Rectal smooth muscle tissue (tissue), 1 donor: ENCODE measurements around the gene DCAF17.

Experiments used
- H3K27ac ChIP-seq: one replicate; pipeline ENCODE4 v1.7.0; 2013; ENCODE audit warnings: low read depth, low read length, inconsistent platforms
- H3K27me3 ChIP-seq: one replicate; pipeline ENCODE4 v1.7.0; 2013; ENCODE audit warnings: low read length; ENCODE audit not compliant: control insufficient read depth, insufficient read depth
- H3K36me3 ChIP-seq: one replicate; pipeline ENCODE4 v1.7.0; 2013; ENCODE audit warnings: low read length; ENCODE audit not compliant: control insufficient read depth, insufficient read depth
- H3K4me1 ChIP-seq: one replicate; pipeline ENCODE4 v1.7.0; 2013; ENCODE audit warnings: low read length; ENCODE audit not compliant: control insufficient read depth, insufficient read depth
- H3K4me3 ChIP-seq: one replicate; pipeline ENCODE4 v1.7.0; 2013; ENCODE audit warnings: low read length
- H3K9ac ChIP-seq: one replicate; pipeline ENCODE4 v1.7.0; 2013; ENCODE audit warnings: low read length

DCAF17 gene, protein sequence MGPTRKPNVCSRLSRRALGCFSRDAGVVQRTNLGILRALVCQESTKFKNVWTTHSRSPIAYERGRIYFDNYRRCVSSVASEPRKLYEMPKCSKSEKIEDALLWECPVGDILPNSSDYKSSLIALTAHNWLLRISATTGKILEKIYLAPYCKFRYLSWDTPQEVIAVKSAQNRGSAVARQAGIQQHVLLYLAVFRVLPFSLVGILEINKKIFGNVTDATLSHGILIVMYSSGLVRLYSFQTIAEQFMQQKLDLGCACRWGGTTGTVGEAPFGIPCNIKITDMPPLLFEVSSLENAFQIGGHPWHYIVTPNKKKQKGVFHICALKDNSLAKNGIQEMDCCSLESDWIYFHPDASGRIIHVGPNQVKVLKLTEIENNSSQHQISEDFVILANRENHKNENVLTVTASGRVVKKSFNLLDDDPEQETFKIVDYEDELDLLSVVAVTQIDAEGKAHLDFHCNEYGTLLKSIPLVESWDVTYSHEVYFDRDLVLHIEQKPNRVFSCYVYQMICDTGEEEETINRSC

GRCh38 chr2:171434013-171434989, at the start of gene DCAF17:
Gene DCAF17, plus strand, starts transcription at chr2:171434226. Its CDS starts 352 bp downstream, at chr2:171434578.
- Histone ChIP-seq H3K27ac (peak within 1 kb of the TSS; percentile 93), H3K4me1 (peaks cover 17% of the 10 kb centered on the region), H3K27me3 (no peaks in the 10 kb centered on the region), H3K9ac (peak within 1 kb of the TSS; percentile 91), H3K36me3 (no peaks in the 10 kb centered on the region), H3K4me3 (peak within 1 kb of the TSS; percentile 95)

DNA sequence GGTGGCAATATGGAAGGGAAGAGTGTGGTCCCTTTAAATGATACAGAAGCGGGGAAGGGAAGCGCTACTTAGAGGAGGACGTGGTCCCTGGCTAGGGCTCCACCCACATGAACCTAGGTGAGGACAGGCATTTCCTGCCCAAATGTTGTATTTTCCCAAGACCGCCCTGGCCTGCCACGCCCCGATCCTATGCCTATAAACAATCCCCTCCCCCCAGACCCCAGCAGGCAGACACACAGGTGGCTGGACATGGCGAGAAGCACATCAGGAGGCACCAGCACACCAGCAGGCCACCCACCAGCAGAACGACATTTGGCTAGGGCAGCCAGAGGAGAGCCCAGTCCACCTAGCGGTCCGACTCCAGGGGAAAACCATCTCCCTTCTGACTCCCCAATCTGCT, 47.4 kb upstream of the DCAF17 start:
- Histone ChIP-seq H3K4me3 (no peak overlapping the region), H3K36me3 (no peaks in the 10 kb centered on the region), H3K27me3 (no peaks in the 10 kb centered on the region), H3K4me1 (no peaks in the 10 kb centered on the region), H3K27ac (no peak overlapping the region), H3K9ac (no peak overlapping the region)

GRCh38 chr2:171387052-171387451, 47.0 kb upstream of the DCAF17 start:
- H3K27ac ChIP-seq: no peak overlapping the region
- H3K27me3 ChIP-seq: no peaks in the 10 kb centered on the region
- H3K4me1 ChIP-seq: no peaks in the 10 kb centered on the region
- no peaks in the 10 kb centered on the region for H3K36me3 ChIP-seq
- no peak overlapping the region for H3K4me3 ChIP-seq
- H3K9ac ChIP-seq: no peak overlapping the region

GRCh38 chr2:171389325-171389724, 44.7 kb upstream of the DCAF17 start:
- no peaks in the 10 kb centered on the region for H3K27me3 ChIP-seq
- no peaks in the 10 kb centered on the region for H3K4me1 ChIP-seq
- H3K27ac ChIP-seq: no peak overlapping the region
- H3K4me3 ChIP-seq: no peak overlapping the region
- no peak overlapping the region for H3K9ac ChIP-seq
- no peaks in the 10 kb centered on the region for H3K36me3 ChIP-seq

GRCh38 chr2:171389780-171390179, 44.2 kb upstream of the DCAF17 start:
- H3K9ac ChIP-seq: no peak overlapping the region
- no peaks in the 10 kb centered on the region for H3K36me3 ChIP-seq
- no peak overlapping the region for H3K4me3 ChIP-seq
- no peaks in the 10 kb centered on the region for H3K27me3 ChIP-seq
- H3K27ac ChIP-seq: no peak overlapping the region
- H3K4me1 ChIP-seq: no peaks in the 10 kb centered on the region

DNA sequence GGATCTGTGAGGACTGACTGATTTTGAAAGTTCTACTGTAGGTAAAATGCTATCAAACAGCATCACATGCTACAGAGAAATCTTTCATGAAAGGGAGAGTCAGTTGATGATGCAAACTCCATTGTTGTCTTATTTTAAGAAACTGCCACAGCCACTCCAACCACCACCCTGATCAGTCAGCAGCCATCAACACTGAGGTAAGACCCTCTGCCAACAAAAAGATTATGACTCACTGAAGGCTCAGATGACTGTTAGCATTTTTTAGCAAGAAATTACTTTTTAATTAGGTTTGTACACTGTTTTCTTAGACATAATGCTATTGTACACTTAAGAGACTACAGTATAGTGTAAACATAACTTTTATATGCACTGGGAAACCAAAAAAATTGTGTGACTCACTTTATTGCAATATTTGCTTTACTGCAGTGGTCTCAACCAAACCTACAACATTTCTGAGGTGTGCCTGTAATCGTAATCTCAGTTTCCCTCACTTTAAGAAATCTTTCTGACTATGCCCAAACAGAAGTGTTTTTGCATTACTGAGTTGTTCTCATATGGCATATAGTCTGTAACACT, 43.0 kb upstream of the DCAF17 start:
- Histone ChIP-seq H3K4me3 (no peak overlapping the region), H3K27ac (no peak overlapping the region), H3K27me3 (no peaks in the 10 kb centered on the region), H3K9ac (no peak overlapping the region), H3K36me3 (no peaks in the 10 kb centered on the region), H3K4me1 (no peaks in the 10 kb centered on the region)

GRCh38 chr2:171391532-171391931, 42.5 kb upstream of the DCAF17 start:
- Histone ChIP-seq H3K4me1 (no peaks in the 10 kb centered on the region), H3K27ac (no peak overlapping the region), H3K36me3 (no peaks in the 10 kb centered on the region), H3K9ac (no peak overlapping the region), H3K4me3 (no peak overlapping the region), H3K27me3 (no peaks in the 10 kb centered on the region)

- Histone ChIP-seq H3K27ac (no peak overlapping the region), H3K27me3 (no peaks in the 10 kb centered on the region), H3K9ac (no peak overlapping the region), H3K36me3 (no peaks in the 10 kb centered on the region), H3K4me3 (no peak overlapping the region), H3K4me1 (no peaks in the 10 kb centered on the region)
These were observed 40.5 kb upstream of the DCAF17 start for GRCh38 chr2:171393487-171393886.

- H3K4me1 ChIP-seq: no peaks in the 10 kb centered on the region
- H3K36me3 ChIP-seq: no peaks in the 10 kb centered on the region
- H3K4me3 ChIP-seq: no peak overlapping the region
- H3K9ac ChIP-seq: no peak overlapping the region
- no peaks in the 10 kb centered on the region for H3K27me3 ChIP-seq
- H3K27ac ChIP-seq: no peak overlapping the region
These were observed 39.8 kb upstream of the DCAF17 start for GRCh38 chr2:171394164-171394740.

DNA sequence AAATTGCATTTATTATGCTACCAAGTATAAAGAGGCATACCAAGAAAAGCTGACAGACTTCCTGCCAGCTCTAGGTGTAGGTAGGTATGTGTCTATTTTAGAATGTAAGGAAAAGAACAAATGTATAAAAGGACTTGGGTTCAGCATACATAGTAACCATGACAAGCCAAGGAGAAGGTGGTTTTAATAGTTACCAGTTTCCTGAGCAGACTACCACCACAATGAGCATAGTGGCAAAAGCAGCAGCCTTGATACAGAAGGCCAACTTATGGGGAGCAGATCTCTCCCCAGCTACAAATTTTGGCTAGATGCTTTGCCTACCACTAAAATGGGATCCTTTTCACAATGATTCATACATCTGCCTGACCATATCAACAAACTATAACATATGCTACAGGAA, 34.7 kb upstream of the DCAF17 start:
- no peak overlapping the region for H3K9ac ChIP-seq
- H3K27me3 ChIP-seq: no peaks in the 10 kb centered on the region
- H3K4me3 ChIP-seq: no peak overlapping the region
- H3K27ac ChIP-seq: no peak overlapping the region
- H3K36me3 ChIP-seq: no peaks in the 10 kb centered on the region
- H3K4me1 ChIP-seq: no peaks in the 10 kb centered on the region

DNA sequence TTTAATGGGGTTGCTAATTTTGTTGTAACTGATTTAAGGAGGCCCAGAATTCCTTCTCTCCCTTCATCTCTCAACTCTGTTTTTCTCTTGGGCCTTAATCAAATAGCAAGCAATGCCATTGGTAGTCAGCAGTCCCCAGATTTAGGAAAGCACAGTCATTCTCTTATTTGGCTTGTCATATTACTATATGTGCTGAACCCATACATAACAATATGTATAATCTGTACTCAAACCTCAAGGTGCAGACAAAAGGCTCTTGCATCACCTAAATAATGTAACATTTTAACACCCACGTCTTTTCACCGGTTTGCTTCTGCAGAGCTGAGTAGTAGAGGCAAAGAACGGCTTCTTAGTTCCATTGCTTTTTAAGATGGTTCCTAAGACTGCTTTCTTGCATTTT, 33.6 kb upstream of the DCAF17 start:
- Histone ChIP-seq H3K27ac (no peak overlapping the region), H3K36me3 (no peaks in the 10 kb centered on the region)

DNA sequence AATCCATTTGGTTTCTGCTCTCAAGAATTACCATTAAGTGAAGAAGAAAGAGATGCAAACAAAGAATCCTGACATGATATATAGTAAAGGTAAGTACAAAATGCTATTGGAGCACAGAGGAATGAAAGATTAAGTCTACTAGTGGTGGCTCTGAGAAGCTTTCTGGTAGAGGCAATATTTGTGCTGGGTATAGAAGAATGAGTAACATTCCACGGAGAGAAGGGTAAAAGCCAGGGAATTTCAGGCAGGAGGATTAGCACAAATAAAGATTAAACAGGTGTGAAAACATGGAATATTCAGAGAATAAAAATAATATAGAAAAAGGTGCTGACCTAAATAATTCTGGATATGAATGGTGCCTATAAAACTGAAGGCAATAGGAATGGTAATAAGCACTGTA, 32.1 kb upstream of the DCAF17 start:
- no peaks in the 10 kb centered on the region for H3K4me1 ChIP-seq
- H3K4me3 ChIP-seq: no peak overlapping the region
- H3K9ac ChIP-seq: no peak overlapping the region
- no peaks in the 10 kb centered on the region for H3K27me3 ChIP-seq
- H3K36me3 ChIP-seq: no peaks in the 10 kb centered on the region
- no peak overlapping the region for H3K27ac ChIP-seq

More for the DNA sequence above, 33.6 kb upstream of the DCAF17 start:
- H3K4me3 ChIP-seq: no peak overlapping the region
- no peaks in the 10 kb centered on the region for H3K4me1 ChIP-seq
- H3K9ac ChIP-seq: no peak overlapping the region
- no peaks in the 10 kb centered on the region for H3K27me3 ChIP-seq
